HepG2 (cell line): ENCODE measurements around the gene ZNF281. TPM values are rescaled to one million over a fixed set of nuclear protein-coding genes. Genes with fewer than 3 reads are reported as not detected.
A peak's percentile ranks its signal among the peaks of the same experiment; 100 is the strongest.

Experiments
- ADNP ChIP-seq: sonication (generic); formaldehyde crosslinking; IDR thresholded peaks from 2 replicates; pipeline ENCODE4 v1.4.0; 2020; ENCODE audit warnings: missing genetic modification reagents
- IKZF1 ChIP-seq: fragments of 450-650 bp; IDR thresholded peaks from 2 replicates; pipeline ENCODE4 v1.7.1; 2016
- KDM3A ChIP-seq: IDR thresholded peaks from 2 replicates; pipeline ENCODE4 v1.6.1; 2018; ENCODE audit warnings: low read depth, missing compliant biosample characterization
- SOX13 ChIP-seq, 3 experiments: fragments of 450-650 bp in 1 of 3; sonication (generic) in 1 of 3; formaldehyde crosslinking in 1 of 3; IDR thresholded peaks in 2 of 3; conservative IDR thresholded peaks in 1 of 3; 2 replicates each; pipeline versions ENCODE4 v1.5.0 to v1.6.1; 2016 to 2020; ENCODE audit warnings: antibody characterized with exemption in 1 of 3, mild to moderate bottlenecking in 1 of 3, missing compliant biosample characterization in 1 of 3, missing genetic modification reagents in 1 of 3, moderate library complexity in 1 of 3
- YEATS2 ChIP-seq: sonication (generic); formaldehyde crosslinking; IDR thresholded peaks from 2 replicates; pipeline ENCODE4 v1.4.0; 2020; ENCODE audit warnings: missing genetic modification reagents, borderline replicate concordance
- ZNF136 ChIP-seq: sonication (generic); formaldehyde crosslinking; IDR thresholded peaks from 2 replicates; pipeline ENCODE4 v1.8.1; 2022; ENCODE audit warnings: low read depth, mild to moderate bottlenecking, moderate library complexity, missing genetic modification reagents
- ZNF264 ChIP-seq: sonication (generic); formaldehyde crosslinking; IDR thresholded peaks from 2 replicates; pipeline ENCODE4 v1.4.0; 2020; ENCODE audit warnings: missing genetic modification reagents
- ZNF383 ChIP-seq: sonication (generic); formaldehyde crosslinking; IDR thresholded peaks from 2 replicates; pipeline ENCODE4 v1.4.0; 2020; ENCODE audit warnings: missing genetic modification reagents, mild to moderate bottlenecking, borderline replicate concordance
- ZNF644 ChIP-seq: IDR thresholded peaks from 2 replicates; pipeline ENCODE4 v1.6.1; 2016; ENCODE audit warnings: low read depth
- polyA plus RNA-seq, 8 experiments: library from polyadenylated mRNA; depleted of rRNA in 3 of 8; stranded (reverse) in 7 of 8; unstranded in 1 of 8; fragments of >200 nt; fragmentation: Illumina TruSeq in 4 of 8; extraction: Trizol in 4 of 8; gene quantifications; 2 replicates each; pipeline versions ENCODE4 v1.2.1 to v1.2.3, GENCODE V29; 2011 to 2016; ENCODE audit warnings: low read depth in 4 of 8, missing spikeins in 1 of 8, mixed read lengths in 1 of 8; ENCODE audit not compliant: insufficient read depth in 1 of 8
- total RNA-seq, 5 experiments: library from RNA; depleted of rRNA; stranded (reverse); fragments of >200 nt; fragmentation: Illumina TruSeq; extraction: Trizol; gene quantifications; 2 replicates each; pipeline ENCODE4 v1.2.3, GENCODE V29; 2016; ENCODE audit warnings: low read depth in 1 of 5
- TF ChIP-seq, protein P1 (sequence below): sonication (generic); formaldehyde crosslinking; IDR thresholded peaks from 2 replicates; pipeline ENCODE4 v1.4.0; 2020; ENCODE audit warnings: missing genetic modification reagents
- TF ChIP-seq, protein P2 (sequence below): sonication (generic); formaldehyde crosslinking; IDR thresholded peaks from 2 replicates; pipeline ENCODE4 v1.5.0; 2020; ENCODE audit warnings: missing genetic modification reagents, mild to moderate bottlenecking, borderline replicate concordance
- TF ChIP-seq, protein P3 (sequence below): sonication (generic); formaldehyde crosslinking; conservative IDR thresholded peaks from 2 replicates; pipeline ENCODE4 v1.4.0; 2020; ENCODE audit warnings: missing genetic modification reagents
- TF ChIP-seq, protein P4 (sequence below): sonication (generic); formaldehyde crosslinking; IDR thresholded peaks from 2 replicates; pipeline ENCODE4 v1.5.0; 2020; ENCODE audit warnings: mild to moderate bottlenecking, missing genetic modification reagents

The ZNF281 gene
- total and polyA plus RNA-seq, 2 of the 13 experiments (the other 11 are each of a cell fraction or from before 2014, with no cell fraction given), result 7.7 to 20.6 TPM

DNA sequence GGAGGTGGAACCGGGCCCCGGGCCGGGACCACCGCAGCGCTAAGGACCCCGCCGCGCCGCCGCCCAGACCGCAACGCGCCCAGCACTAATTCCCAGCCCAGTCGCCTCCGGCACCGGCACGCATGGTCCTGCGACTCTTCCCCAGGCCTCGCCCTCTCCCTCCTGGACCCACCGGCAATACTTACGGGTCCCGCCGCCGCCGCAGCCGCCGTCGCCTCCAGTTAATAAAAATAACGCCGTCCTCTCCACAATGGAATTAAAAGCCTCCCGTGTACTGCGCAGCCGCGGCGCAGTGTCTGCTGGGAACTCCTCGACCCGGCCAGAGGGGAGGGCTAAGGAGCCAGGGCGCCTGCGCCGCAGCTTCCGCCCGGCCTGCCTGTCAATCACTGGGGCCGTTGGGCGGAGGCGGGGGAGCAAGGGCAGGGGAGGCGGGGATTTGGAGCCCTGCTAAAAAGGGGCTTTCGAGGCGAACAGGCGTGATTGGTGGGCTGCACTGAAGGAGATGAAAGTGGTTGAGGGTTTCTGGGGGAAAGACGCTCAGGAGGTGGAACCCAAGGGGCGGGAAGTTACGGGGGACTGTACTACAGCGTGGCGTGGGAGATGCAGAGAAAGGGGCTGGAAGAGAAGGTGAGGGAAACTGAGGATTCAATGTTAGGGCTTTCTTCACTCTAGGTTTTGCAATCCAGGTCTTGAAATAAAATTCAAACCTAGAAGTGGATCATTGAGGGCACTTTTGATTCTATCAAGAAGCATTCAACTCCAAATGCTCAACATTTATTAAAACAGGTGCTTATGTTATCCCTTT is at the start of gene ZNF281 (continued):
- TF ChIP-seq, protein P1, sequence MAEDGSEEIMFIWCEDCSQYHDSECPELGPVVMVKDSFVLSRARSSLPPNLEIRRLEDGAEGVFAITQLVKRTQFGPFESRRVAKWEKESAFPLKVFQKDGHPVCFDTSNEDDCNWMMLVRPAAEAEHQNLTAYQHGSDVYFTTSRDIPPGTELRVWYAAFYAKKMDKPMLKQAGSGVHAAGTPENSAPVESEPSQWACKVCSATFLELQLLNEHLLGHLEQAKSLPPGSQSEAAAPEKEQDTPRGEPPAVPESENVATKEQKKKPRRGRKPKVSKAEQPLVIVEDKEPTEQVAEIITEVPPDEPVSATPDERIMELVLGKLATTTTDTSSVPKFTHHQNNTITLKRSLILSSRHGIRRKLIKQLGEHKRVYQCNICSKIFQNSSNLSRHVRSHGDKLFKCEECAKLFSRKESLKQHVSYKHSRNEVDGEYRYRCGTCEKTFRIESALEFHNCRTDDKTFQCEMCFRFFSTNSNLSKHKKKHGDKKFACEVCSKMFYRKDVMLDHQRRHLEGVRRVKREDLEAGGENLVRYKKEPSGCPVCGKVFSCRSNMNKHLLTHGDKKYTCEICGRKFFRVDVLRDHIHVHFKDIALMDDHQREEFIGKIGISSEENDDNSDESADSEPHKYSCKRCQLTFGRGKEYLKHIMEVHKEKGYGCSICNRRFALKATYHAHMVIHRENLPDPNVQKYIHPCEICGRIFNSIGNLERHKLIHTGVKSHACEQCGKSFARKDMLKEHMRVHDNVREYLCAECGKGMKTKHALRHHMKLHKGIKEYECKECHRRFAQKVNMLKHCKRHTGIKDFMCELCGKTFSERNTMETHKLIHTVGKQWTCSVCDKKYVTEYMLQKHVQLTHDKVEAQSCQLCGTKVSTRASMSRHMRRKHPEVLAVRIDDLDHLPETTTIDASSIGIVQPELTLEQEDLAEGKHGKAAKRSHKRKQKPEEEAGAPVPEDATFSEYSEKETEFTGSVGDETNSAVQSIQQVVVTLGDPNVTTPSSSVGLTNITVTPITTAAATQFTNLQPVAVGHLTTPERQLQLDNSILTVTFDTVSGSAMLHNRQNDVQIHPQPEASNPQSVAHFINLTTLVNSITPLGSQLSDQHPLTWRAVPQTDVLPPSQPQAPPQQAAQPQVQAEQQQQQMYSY (CRISPR knock-in tag), result no peak
- TF ChIP-seq YEATS2 (CRISPR knock-in tag) (no peak), KDM3A (CRISPR knock-in tag) (0 out of 2 replicates have a peak, but pooled peaks have one; percentile 56), SOX13 (IDR thresholded peaks at IDR 0.05) (no peak), SOX13 (CRISPR knock-in tag; conservative IDR thresholded peaks at IDR 0.05 in 1 of 2, IDR thresholded peaks at IDR 0.05 in 1 of 2) (no peak), IKZF1 (no peak), ZNF644 (CRISPR knock-in tag) (no peak), ZNF383 (CRISPR knock-in tag) (0 out of 2 replicates have a peak, but pooled peaks have one; percentile 70), ADNP (CRISPR knock-in tag) (no peak), ZNF264 (CRISPR knock-in tag) (no peak), ZNF136 (CRISPR knock-in tag) (peak; percentile 93; the same call in 1 of the 2 replicates)
- TF ChIP-seq, protein P2, sequence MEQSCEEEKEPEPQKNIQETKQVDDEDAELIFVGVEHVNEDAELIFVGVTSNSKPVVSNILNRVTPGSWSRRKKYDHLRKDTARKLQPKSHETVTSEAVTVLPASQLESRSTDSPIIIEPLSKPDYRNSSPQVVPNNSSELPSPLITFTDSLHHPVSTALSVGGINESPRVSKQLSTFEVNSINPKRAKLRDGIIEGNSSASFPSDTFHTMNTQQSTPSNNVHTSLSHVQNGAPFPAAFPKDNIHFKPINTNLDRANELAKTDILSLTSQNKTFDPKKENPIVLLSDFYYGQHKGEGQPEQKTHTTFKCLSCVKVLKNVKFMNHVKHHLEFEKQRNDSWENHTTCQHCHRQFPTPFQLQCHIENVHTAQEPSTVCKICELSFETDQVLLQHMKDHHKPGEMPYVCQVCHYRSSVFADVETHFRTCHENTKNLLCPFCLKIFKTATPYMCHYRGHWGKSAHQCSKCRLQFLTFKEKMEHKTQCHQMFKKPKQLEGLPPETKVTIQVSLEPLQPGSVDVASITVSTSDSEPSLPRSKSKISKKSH, result no peak
- TF ChIP-seq, protein P3, sequence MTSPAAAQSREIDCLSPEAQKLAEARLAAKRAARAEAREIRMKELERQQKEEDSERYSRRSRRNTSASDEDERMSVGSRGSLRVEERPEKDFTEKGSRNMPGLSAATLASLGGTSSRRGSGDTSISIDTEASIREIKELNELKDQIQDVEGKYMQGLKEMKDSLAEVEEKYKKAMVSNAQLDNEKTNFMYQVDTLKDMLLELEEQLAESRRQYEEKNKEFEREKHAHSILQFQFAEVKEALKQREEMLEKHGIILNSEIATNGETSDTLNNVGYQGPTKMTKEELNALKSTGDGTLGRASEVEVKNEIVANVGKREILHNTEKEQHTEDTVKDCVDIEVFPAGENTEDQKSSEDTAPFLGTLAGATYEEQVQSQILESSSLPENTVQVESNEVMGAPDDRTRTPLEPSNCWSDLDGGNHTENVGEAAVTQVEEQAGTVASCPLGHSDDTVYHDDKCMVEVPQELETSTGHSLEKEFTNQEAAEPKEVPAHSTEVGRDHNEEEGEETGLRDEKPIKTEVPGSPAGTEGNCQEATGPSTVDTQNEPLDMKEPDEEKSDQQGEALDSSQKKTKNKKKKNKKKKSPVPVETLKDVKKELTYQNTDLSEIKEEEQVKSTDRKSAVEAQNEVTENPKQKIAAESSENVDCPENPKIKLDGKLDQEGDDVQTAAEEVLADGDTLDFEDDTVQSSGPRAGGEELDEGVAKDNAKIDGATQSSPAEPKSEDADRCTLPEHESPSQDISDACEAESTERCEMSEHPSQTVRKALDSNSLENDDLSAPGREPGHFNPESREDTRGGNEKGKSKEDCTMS (CRISPR knock-in tag), result no peak
- TF ChIP-seq, protein P4, sequence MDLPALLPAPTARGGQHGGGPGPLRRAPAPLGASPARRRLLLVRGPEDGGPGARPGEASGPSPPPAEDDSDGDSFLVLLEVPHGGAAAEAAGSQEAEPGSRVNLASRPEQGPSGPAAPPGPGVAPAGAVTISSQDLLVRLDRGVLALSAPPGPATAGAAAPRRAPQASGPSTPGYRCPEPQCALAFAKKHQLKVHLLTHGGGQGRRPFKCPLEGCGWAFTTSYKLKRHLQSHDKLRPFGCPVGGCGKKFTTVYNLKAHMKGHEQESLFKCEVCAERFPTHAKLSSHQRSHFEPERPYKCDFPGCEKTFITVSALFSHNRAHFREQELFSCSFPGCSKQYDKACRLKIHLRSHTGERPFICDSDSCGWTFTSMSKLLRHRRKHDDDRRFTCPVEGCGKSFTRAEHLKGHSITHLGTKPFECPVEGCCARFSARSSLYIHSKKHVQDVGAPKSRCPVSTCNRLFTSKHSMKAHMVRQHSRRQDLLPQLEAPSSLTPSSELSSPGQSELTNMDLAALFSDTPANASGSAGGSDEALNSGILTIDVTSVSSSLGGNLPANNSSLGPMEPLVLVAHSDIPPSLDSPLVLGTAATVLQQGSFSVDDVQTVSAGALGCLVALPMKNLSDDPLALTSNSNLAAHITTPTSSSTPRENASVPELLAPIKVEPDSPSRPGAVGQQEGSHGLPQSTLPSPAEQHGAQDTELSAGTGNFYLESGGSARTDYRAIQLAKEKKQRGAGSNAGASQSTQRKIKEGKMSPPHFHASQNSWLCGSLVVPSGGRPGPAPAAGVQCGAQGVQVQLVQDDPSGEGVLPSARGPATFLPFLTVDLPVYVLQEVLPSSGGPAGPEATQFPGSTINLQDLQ (CRISPR knock-in tag), result no peak
